Hippocampal formation (tissue), 2 donors: ENCODE data around the gene BID.
A peak's percentile ranks its signal among the peaks of the same experiment; 100 is the strongest.

Experiments
- DNase-seq, 2 donors: peaks; one replicate each; lab custom pipeline; 2025; lab: John Stamatoyannopoulos, UW

Gene BID

GRCh38 chr22:17738386-17739128 is 35.7 kb downstream of the BID start:
- no peak for DNase-seq

- DNase-seq: no peak
These were observed 40.1 kb downstream of the BID start for GRCh38 chr22:17734187-17734586.

- DNase-seq: no peak
These were observed 40.8 kb downstream of the BID start for GRCh38 chr22:17733466-17733865.

GRCh38 chr22:17732251-17732854 is 41.9 kb downstream of the BID start:
- no peak for DNase-seq

DNA sequence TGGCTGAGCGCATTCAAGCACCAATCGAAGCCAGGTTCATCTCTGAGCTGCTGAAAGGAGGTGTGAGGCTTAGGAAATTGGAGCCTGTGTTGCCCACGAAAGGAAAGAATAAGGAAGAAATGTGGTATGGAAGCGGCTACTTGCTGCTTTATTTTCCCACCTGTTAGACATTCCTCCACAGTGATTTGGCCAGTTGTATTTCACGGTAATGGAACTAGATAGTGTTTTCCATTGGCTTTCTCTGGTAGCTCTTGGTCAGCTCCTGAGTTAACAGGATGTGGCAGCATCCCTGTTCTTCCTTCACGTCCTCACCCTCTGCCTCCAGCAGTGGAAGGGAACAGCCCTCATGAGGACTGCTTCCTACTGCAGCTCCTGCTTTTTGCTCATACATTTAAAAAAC is 44.7 kb downstream of the BID start:
- no peak for DNase-seq

- no peak for DNase-seq
These were observed 45.5 kb downstream of the BID start for GRCh38 chr22:17728786-17729185.

- DNase-seq: no peak
These were observed 47.1 kb downstream of the BID start for GRCh38 chr22:17726928-17727897.

GRCh38 chr22:17726006-17726927 is 48.0 kb downstream of the BID start:
- no peak for DNase-seq

- no peak for DNase-seq
These were observed 48.8 kb downstream of the BID start for GRCh38 chr22:17725500-17725796.

DNA sequence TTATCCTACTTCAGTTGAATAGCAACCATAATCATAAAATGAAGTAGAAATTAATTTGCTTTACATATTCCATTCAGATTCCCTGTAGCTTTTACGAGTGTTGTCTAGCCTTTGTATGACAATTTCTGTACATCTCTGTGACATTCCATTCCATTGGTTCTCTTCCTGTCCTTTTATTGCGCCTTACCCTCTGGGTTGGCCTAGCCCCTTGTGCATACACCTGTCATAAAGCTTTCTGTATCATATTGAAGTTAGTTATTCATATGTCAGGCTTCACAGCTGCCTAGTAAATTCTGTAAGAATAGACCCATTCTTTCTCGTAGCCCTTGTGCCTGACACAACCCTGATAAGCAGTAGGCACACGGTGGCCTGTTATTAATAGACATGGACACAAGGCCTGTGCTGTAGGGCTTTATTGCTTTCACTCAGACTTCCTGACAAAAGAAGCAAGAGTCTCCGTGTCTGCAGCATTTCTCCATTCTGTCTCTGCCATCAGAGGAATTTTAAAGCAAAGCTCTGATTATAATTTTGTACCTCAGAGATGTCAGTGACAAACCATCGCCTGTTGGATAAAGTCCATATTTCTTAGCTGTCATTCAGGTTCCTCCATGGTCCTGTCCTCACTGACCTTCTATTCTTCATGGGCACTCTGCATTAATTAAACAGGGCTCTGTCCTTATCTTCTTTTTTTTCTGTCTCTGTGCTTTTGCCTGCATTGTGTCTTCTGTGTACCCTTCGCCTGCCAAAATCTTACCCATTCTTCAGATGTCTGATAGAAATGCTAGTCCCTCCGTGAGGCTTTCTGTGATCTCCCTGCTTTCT is 49.4 kb downstream of the BID start:
- DNase-seq: no peak

DNA sequence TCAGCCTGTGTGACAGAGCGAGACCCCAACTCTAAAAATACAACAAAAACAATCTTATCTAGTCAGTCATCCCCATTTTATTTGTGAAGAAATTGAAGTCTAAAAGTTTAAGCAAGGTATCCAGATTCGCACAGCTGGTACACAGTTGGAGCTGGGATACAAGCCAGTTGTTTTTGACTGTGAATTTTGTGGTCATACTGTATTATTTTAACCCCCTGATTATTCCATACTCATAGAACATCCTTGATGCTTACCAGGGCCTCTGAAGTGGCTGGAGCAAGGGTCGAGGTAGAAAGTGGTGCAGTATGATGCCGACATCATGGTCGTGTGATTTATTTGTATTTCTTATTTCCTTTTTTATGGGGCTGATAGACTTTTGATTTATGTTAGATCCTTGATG is 50.0 kb downstream of the BID start:
- DNase-seq: no peak

DNA sequence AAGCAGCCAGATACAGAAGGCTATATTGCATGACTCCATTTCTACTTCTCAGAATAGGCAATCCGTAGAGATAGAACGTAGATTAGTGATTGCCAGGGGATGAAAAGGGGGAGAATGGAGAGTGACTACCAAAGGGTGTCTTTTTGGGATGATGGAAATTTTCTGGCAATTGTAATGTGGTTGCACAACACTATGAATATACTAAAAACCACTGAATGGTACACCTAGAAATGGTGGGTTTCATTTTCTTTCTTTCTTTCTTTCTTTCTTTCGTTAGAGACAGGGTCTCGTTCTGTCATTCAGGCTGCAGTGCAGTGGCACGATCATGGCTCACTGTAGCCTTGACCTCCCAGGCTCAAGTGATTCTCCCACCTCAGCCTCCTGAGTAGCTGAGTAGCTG is 54.4 kb downstream of the BID start:
- no peak for DNase-seq

DNA sequence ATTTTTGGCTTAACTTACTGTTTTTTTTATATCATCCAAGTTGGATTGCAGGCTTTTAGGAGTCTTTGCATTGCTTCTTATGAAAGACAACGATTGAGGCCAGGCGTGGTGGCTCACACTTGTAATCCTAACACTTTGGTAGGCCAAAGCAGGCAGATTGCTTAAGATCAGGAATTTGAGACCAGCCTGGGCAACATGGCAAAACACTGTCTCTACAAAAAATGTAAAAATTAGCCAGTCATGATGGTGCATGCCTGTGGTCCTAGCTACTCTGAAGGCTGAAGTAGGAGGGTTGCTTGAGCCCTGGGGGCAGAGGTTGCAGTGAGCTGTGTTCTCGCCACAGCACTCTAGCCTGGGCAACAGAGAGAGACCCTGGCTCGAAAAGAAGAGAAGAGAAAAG is 56.6 kb downstream of the BID start:
- no peak for DNase-seq

DNA sequence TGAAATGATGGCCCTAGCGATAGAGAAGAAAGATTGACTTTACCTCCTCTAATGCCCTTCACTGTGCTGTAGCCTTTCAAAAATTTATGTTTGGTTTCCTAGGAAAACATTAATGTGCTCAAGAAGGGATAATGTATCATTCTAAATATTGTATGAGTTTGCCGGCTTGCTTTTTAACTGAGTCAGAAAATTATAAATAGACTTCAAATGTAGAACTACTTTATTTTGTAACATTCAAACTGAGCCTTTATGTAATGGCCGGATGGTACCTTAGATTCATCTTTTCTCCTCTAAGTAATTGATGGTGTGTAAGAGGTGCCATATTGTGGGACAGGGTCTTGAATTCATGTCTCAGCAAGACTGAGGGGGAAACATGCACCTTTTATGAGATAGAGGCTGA is 57.7 kb downstream of the BID start:
- no peak for DNase-seq

DNA sequence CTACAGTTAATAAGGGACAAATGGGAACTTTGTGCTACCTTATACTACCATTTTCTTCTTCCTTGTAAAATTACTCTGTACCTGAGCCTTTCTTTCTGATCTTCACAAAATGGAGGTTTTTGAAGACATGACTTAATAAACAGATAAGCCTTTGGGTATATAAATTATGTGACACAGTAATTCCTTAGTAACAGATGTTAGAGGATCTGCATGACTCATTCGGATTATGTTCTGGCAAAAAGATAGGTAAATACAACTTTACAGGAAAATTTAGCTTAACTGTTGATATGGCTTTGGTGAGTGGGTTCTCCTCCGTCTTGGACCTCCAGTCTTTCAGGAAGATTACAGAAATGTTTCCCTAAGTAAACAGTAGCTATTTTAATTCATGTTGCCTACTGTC is 61.8 kb downstream of the BID start:
- no peak for DNase-seq

DNA sequence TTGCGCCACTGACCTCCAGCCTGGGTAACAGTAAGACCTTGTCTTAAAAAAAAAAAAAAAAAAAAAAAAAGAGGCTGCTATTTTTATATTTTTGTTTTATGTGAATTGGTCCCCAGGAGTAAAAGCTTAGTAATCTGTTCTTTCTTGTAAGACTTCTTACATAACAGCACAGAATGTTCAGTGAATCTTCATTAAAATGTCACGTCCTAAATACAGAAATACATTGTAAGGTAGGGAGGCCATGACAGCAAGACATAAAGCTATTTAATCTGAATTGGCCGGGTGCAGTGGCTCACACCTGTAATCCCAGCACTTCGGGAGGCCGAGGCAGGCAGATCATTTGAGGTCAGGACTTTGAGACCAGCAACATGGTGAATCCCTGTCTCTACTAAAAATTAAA is 64.2 kb downstream of the BID start:
- DNase-seq: no peak

DNA sequence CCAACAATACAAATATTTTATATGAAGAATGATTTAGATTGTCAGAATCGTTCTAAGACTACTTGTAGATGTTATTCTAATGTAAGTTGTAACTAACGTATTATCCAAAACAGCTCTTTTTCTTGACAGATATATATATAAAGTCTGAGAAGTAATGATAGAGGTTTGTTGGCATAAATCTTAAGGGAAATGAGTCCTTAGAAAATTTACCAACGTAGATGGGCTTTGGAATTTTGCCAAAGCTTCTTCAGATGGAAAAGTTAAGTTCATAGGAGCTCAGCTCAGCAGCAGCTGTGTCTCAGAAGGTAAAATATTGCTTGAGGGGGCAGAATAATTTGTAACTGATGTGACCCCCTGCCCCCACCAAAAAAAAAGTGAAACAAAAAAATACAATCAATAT is 66.7 kb downstream of the BID start:
- DNase-seq: no peak

DNA sequence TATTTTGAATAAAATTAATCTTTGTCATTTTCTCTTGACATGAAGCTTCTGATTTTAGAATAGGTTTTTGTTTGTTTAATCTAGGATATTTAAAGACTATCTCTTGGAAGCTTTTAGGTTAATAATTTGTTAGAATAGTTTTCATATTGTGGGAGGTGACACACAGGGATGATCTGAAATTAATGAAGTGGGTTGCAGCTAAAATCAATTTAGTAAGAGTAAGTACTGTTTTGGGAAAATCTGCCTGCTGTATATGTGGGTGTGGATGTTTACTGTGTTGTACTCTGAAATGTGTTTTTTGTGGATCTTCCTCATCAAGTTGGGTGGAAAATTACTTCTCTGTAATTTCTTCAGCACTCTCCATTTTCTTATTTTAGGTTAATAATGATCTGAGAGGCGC is 67.3 kb downstream of the BID start:
- peak in 1 of 2 donors; percentile 55 for DNase-seq

- DNase-seq: peak; percentile 37 to 61
These were observed 68.0 kb downstream of the BID start for GRCh38 chr22:17705951-17706900.

- DNase-seq: no peak
These were observed 68.7 kb downstream of the BID start for GRCh38 chr22:17705546-17705945.
